Measurements from ENCODE around the gene PLCB1. TPM values are rescaled to one million over a fixed set of nuclear protein-coding genes. Genes with fewer than 3 reads are reported as not detected.

PLCB1 gene
- total and polyA plus RNA-seq, 2 of the 4 experiments (the other 2 are of a cell fraction) = 5.6 to 16.1 TPM

GRCh38 chr20:8515810-8516435 is 383.9 kb downstream of the PLCB1 start:
- no peaks in the 10 kb centered on the region for H3K4me1 ChIP-seq (ENCODE audit: control insufficient read depth, insufficient read depth, low read length)
- dilution Hi-C loops (cut with HindIII; ENCODE audit: low sequenced_read_pairs, unreplicated experiment) (no loop called here), intact Hi-C loops (cut with micrococcal nuclease) (no loop called here), in situ Hi-C loops (cut with MboI; ENCODE audit: low sequenced_read_pairs) (no loop called here)
- H3K18ac ChIP-seq (ENCODE audit: low read depth, low read length) = no peak overlapping the region
- no peak overlapping the region for H2BK5ac ChIP-seq (ENCODE audit: low read depth, low read length, poor library complexity, severe bottlenecking)
- TF ChIP-seq MXI1 (IDR thresholded peaks at IDR 0.05; ENCODE audit: borderline replicate concordance, low read depth, low read length) (no peak), SMC3 (IDR thresholded peaks at IDR 0.05; ENCODE audit: low read depth, low read length) (no peak), CEBPB (IDR thresholded peaks at IDR 0.05; ENCODE audit: low read depth, low read length) (no peak), POLR2A (IDR thresholded peaks at IDR 0.05; ENCODE audit: low read depth, low read length) (no peak), MAZ (IDR thresholded peaks at IDR 0.05; ENCODE audit: borderline replicate concordance, low read depth, low read length) (no peak), MAFK (IDR thresholded peaks at IDR 0.05; ENCODE audit: low read depth, low read length) (no peak), FOS (IDR thresholded peaks at IDR 0.05; ENCODE audit: low read depth, low read length) (no peak), USF2 (IDR thresholded peaks at IDR 0.05; ENCODE audit: low read depth, low read length) (no peak), RCOR1 (IDR thresholded peaks at IDR 0.05; ENCODE audit: insufficient replicate concordance, low read length) (no peak), ELK1 (IDR thresholded peaks at IDR 0.05; ENCODE audit: borderline replicate concordance, low read depth, low read length) (no peak)
- no peak overlapping the region for H3K14ac ChIP-seq (replicated peaks; ENCODE audit: low read depth, low read length)
- no peak overlapping the region for H4K8ac ChIP-seq (ENCODE audit: low read depth in 2 of 2, low read length in 2 of 2)
- no peak overlapping the region for H2BK120ac ChIP-seq (ENCODE audit: low read depth, low read length)
- H3K27me3 ChIP-seq (ENCODE audit: control insufficient read depth, insufficient read depth, low read length) = no peaks in the 10 kb centered on the region
- H3K4me3 ChIP-seq (ENCODE audit: insufficient read depth, low read depth, low read length) = no peak overlapping the region
- H2BK15ac ChIP-seq (ENCODE audit: low read depth, low read length) = no peak overlapping the region
- no peak overlapping the region for H4K91ac ChIP-seq (ENCODE audit: insufficient read depth, low read depth, low read length)
- DNase-seq (no peak), ATAC-seq (ENCODE audit: low read depth) (no peak)
- H3K9me3 ChIP-seq (ENCODE audit: control insufficient read depth, insufficient read depth, low read length) = no peaks in the 10 kb centered on the region
- no peaks in the 10 kb centered on the region for H4K20me1 ChIP-seq (ENCODE audit: insufficient read depth, low read length)
- H2AFZ ChIP-seq (replicated peaks; ENCODE audit: low read length, poor library complexity) = no peak overlapping the region
- no peak overlapping the region for H3K23ac ChIP-seq (ENCODE audit: low read depth, low read length)
- H3K9ac ChIP-seq (ENCODE audit: low read depth, low read length) = no peak overlapping the region
- no TSS peak for BruUV-seq (replicated peaks)
- H2AK5ac ChIP-seq (ENCODE audit: low read depth, low read length) = no peak overlapping the region
- H3K56ac ChIP-seq (ENCODE audit: extremely low read depth, insufficient read depth, low read length) = no peak overlapping the region
- POLR2A ChIA-PET (ENCODE audit: unreplicated experiment) = no interaction called here
- CTCF ChIA-PET = no interaction called here
- no peak overlapping the region for H3K4me2 ChIP-seq (ENCODE audit: low read depth, low read length)
- H3K79me1 ChIP-seq (ENCODE audit: low read depth in 1 of 2, low read length in 2 of 2) = no peaks in the 10 kb centered on the region
- WGBS, 2 experiments (ENCODE audit: extremely low coverage in 2 of 2, insufficient read length in 1 of 2) = 100% methylated on average over 2 of the region's 4 CpGs; no CpG with 5 or more reads in 1 of the 2 experiments
- no peak overlapping the region for H3K4ac ChIP-seq (ENCODE audit: low read depth, low read length)
- no peak overlapping the region for H3K27ac ChIP-seq (ENCODE audit: insufficient read depth, low read length)
- H2BK20ac ChIP-seq (ENCODE audit: low read depth, low read length) = no peak overlapping the region
- no peak overlapping the region for H2AK9ac ChIP-seq (replicated peaks; ENCODE audit: low read depth, low read length, poor library complexity)
- no peaks in the 10 kb centered on the region for H3K36me3 ChIP-seq (ENCODE audit: control insufficient read depth, insufficient read depth, low read length)
- no peaks in the 10 kb centered on the region; the same call in 1 of the 2 replicates for H3K9me1 ChIP-seq (ENCODE audit: insufficient read depth, low read length)
- no peak overlapping the region for H4K5ac ChIP-seq (ENCODE audit: low read depth, low read length)
